ENCODE data around the gene OR51G1. TPM values are rescaled to one million over a fixed set of nuclear protein-coding genes. Genes with fewer than 3 reads are reported as not detected.

Gene OR51G1
- total RNA-seq, 1 donor from 2014 or later, result not detected

DNA sequence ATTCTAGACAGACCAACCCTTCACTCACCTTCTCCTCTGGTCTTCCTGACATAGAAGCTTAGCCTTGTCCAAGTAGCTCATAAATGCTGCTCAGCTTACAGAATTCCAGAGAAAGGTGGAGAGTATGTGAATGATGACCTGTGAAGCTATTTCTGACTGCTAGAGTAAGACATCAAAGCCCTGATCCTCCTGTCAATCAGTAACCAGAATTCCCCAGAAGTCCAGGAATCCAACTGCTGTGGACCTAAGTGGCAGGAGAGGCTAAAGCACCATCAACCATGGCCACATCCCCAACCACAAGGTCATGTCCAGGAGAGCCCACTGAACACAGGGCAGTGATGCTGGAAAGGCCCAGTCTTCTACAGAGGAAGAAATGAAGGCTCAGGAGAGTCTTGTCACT, 7.6 kb downstream of the OR51G1 start:
- intact Hi-C loops (cut with DNase I), result no loop called here
- Histone ChIP-seq H3K4me1 (no peaks in the 10 kb centered on the region), H3K27ac (no peak overlapping the region), H3K36me3 (no peaks in the 10 kb centered on the region), H3K4me3 (no peak overlapping the region), H3K27me3 (no peaks in the 10 kb centered on the region), H3K9me3 (no peaks in the 10 kb centered on the region)
- TF ChIP-seq CTCF (IDR thresholded peaks at IDR 0.05), result no peak
- no peak for DNase-seq (ENCODE audit: low spot score in 2 of 2)

DNA sequence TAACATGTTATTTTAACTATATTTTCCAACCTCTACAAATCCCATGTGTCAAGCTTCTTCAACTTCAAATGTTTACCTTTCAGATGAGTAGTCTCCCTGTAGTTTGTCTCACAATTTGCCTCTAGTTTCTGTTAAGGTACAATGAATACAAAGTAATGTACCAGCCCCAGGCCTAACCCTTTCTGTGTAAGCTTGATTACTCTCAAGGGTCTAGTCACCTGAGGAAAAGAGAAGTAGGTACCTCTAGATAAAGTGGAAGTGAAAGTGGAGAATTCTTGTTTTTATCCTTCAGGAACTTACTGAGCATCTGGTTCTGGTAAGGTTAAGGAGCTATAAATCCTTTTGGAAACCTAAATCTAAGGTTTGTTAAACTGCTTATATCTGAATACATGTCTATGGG, 20.7 kb downstream of the OR51G1 start, which contains the start of gene OR51A7:
Gene OR51A7 (plus strand): TSS at position 300 of the 400 bp plus-strand sequence. CDS start 3,587 bp downstream, outside the sequence.
- intact Hi-C loops (cut with DNase I), result no loop called here
- H3K9me3 ChIP-seq, result no peaks in the 10 kb centered on the region
- no peak for TF ChIP-seq CTCF (IDR thresholded peaks at IDR 0.05)
- no peaks in the 10 kb centered on the region for H3K4me1 ChIP-seq
- H3K36me3 ChIP-seq, result no peaks in the 10 kb centered on the region
- no peak within 1 kb of the TSS for H3K27ac ChIP-seq
- no peak for DNase-seq (ENCODE audit: low spot score in 2 of 2)
- H3K4me3 ChIP-seq, result no peak within 1 kb of the TSS
- H3K27me3 ChIP-seq, result no peaks in the 10 kb centered on the region

- H3K9me3 ChIP-seq, result no peaks in the 10 kb centered on the region
- H3K36me3 ChIP-seq, result no peaks in the 10 kb centered on the region
- H3K27me3 ChIP-seq, result no peaks in the 10 kb centered on the region
- no peak for TF ChIP-seq CTCF (IDR thresholded peaks at IDR 0.05)
- no peak overlapping the region for H3K4me3 ChIP-seq
- H3K27ac ChIP-seq, result no peak overlapping the region
- no peak for DNase-seq (ENCODE audit: low spot score in 2 of 2)
- no peaks in the 10 kb centered on the region for H3K4me1 ChIP-seq
- intact Hi-C loops (cut with DNase I), result no loop called here
Observed at GRCh38 chr11:4891996-4892640, 32.0 kb downstream of the OR51G1 start.

GRCh38 chr11:4890279-4890678, 33.9 kb downstream of the OR51G1 start:
- intact Hi-C loops (cut with DNase I), result no loop called here
- no peak for TF ChIP-seq CTCF (IDR thresholded peaks at IDR 0.05)
- Histone ChIP-seq H3K4me1 (no peaks in the 10 kb centered on the region), H3K4me3 (no peak overlapping the region), H3K9me3 (no peaks in the 10 kb centered on the region), H3K27me3 (no peaks in the 10 kb centered on the region), H3K36me3 (no peaks in the 10 kb centered on the region), H3K27ac (no peak overlapping the region)
- DNase-seq (ENCODE audit: low spot score in 2 of 2), result no peak

DNA sequence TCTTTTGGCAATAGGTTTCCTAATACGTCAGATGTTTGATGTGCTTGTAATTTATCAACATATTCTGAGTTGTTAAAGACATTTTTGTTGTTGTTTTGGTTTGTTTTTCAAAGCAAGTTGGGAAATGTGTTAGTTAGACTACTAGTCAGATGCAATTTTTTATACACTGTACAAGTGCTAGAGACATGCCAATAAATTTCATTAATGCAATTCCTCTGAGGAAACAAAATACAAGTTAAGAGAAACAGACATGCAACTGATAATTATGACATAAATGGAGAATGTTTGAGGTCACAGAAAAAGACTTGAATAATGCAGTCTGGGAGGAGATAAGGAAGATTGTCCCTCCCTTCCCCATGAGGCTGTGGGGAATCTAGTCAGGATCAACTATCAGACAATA, 36.5 kb downstream of the OR51G1 start:
- Histone ChIP-seq H3K36me3 (no peaks in the 10 kb centered on the region), H3K4me3 (no peak overlapping the region), H3K27ac (no peak overlapping the region), H3K27me3 (no peaks in the 10 kb centered on the region), H3K9me3 (no peaks in the 10 kb centered on the region), H3K4me1 (no peaks in the 10 kb centered on the region)
- no peak for TF ChIP-seq CTCF (IDR thresholded peaks at IDR 0.05)
- DNase-seq (ENCODE audit: low spot score in 2 of 2), result no peak
- intact Hi-C loops (cut with DNase I), result no loop called here

- Histone ChIP-seq H3K36me3 (no peaks in the 10 kb centered on the region), H3K4me3 (no peak overlapping the region), H3K27me3 (no peaks in the 10 kb centered on the region), H3K27ac (no peak overlapping the region), H3K9me3 (no peaks in the 10 kb centered on the region), H3K4me1 (no peaks in the 10 kb centered on the region)
- no peak for TF ChIP-seq CTCF (IDR thresholded peaks at IDR 0.05)
- no peak for DNase-seq (ENCODE audit: low spot score in 2 of 2)
- intact Hi-C loops (cut with DNase I), result no loop called here
Observed at GRCh38 chr11:4886186-4886585, 38.0 kb downstream of the OR51G1 start.

Measured in ascending aorta (tissue), 2 donors.